Measurements from ENCODE around the gene SLTM.
"Not testable (repeated sequence)": the region's sequence is repeated elsewhere in the genome, so short reads cannot be mapped to it uniquely, and the experiment has no call there.

SLTM gene

DNA sequence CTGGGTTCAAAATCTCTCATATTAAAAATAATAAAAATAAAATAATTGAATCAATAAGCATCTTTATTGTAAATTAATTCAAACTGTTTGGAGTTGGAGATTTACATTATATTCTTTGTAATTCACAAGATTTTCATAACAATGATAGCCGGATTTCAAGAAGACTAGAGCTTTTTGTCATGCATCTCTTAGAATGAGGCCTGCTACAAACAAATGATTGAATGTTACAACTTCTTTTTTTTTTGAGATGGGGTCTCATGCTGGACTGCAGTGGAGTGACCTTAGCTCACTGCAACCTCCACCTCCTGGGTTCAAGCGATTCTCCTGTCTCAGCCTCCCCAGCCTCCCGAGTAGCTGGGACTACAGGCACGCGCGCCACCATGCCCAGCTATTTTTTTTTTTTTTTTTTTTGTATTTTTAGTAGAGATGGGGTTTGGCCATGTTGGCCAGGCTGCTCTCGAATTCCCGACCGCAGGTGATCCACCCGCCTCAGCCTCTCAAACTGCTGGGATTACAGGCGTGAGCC, 3.5 kb downstream of the SLTM start:
- no peak for DNase-seq (ENCODE audit: low spot score)

DNA sequence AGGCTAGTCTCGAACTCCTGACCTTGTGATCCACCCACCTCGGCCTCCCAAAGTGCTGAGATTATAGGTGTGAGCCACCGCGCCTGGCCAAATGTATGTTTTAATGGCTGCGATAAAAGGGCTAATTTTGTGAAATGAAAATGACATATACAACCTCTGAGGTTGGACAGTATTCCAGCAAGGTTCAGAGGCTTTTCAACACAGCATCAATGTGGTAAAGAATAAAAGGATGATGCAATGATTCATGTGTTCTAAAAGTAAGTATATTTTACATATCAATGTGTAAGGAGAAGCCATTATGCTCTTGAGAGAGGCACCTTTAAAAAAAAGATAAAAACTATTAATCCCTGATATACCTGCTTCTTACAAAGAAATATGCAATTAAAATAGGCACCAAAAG, 6.7 kb downstream of the SLTM start:
- DNase-seq (ENCODE audit: low spot score) = no peak

DNA sequence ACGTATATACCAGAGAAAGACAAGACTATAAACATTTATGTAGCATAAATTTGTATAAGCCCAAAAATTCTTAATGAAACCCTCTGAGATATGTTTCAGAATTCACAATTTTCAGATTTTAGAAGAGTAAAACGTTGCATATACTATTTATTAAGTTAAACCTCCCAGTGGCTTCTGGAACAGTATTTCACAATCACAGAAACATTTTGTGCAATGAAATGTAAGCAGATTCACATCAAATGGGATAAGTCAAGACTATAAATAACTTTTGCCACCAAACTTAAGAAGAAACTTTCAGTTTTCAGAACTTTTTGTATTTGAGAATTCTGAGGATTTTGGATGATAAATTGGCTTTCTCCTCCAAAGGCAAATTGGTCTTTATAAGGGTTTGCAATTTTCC, 9.2 kb downstream of the SLTM start:
- DNase-seq (ENCODE audit: low spot score) = no peak

DNA sequence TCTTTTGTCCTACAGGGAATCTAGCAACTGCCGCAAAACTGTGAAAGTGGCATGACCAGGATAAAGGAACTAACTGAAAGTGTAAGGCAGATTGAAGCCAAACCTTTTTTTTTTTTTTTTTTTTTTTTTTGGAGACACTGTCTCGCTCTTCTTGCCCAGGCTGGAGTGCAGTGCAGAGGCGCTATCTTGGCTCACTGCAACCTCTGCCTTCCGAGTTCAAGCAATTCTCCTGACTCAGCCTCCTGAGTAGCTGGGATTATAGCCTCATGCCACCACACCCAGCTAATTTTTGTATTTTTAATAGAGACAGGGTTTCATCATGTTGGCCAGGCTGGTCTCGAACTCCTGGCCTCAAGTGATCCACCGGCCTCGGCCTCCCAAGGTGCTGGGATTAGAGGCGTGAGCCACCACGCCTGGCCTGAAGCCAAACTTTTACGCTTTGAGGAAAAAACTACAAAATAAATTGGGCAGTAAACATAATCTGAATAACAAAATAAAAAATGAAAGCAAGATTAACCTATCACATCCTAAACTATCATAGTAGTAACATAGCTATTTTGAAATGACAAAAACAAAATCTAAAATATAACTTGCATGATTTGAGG, 9.7 kb downstream of the SLTM start:
- no peak for DNase-seq (ENCODE audit: low spot score)

DNA sequence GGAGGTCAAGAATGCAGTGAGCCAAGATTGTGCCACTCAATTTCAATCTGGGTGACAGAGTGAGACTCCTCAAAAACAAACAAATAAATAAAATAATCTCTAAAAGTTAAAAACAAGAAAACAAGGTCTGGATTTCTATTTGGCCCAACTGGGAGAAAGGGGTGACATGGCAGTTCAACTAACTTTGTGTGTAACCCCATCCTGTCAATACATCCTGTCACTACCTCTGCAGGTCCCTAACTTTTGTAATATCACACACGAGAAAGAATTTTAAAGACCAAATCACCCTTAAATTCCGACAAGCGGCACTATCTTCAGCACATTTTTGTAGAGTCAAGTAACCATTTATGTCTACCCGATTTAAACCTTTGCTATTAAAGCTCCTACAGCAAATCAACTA, 10.2 kb downstream of the SLTM start:
- DNase-seq (ENCODE audit: low spot score) = no peak

DNA sequence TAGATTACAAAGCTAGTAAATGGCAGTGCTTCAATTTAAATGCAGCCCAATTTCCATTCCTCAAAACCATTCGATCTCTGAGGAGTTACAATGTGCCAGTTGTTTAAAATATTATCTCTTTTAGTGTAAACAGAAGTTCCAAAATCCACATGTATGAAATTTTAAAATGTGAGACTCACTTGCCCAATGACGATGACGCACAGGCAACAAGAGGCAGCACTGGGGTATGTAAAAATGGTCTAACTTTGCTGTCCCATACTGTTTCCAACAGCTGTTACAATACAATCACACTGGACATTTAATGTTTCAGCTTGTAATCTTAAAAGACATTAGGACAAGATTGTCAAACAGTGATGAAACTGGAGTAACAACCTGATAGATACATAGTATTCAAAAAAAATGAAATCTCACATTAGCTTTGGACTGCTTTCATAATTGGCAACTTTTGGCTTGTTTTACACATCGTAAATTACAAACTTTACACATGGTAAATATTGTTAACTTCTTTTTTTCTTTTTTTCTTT, 12.2 kb downstream of the SLTM start:
- no peak for DNase-seq (ENCODE audit: low spot score)

DNA sequence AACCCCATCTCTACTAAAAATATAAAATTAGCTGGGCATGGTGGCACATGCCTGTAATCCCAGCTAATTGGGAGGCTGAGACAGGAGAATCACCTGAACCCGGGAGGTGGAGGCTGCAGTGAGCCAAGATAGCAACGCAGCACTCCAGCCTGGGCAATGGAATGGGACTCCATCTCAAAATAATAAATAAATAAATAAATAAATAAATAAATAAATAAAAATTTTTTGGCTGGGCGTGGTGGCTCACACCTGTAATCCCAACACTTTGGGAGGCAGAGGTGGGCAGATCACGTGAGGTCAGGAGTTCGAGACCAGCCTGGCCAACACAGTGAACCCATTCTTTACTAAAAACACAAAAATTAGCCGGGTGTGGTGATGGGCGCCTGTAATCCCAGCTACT, 13.0 kb downstream of the SLTM start:
- DNase-seq (ENCODE audit: low spot score) = not testable (repeated sequence)

DNA sequence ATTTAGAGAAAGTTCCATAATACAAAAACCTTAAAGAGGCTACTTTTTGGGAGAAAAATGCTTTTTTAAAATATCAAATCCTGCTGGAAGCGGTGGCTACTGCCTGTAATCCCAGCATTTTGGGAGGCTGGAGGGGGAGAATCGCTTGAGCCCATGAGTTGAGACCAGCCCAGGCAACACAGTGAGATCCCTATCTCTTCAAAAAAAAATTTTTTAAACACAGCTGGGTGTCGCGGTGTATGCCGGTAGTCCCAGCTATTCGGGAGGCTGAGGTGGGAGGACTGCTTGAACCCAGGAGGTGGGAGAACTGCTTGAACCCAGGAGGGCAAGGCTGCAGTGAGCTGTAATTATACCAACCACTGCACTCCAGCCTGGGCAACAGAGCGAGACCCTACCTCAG, 14.2 kb downstream of the SLTM start:
- DNase-seq (ENCODE audit: low spot score) = no peak

DNA sequence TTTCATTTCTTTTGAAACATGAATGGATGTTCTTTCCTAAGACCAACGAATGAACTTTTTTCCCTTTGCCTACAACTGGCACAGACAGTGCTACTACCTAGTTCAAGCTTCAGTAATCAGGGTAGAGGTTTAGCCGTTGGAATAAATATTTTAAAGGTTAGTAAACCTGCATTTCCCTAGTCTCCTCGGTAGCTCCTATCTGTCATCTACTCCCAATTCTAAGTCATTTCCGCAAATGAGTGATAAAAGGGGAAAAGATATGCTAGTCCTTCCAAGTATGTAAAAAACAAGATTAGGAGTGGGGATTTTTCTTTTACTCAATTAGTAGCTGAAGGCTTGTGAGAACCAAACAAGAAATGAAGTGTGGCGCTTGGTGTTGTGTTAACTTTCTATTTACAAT, 15.2 kb downstream of the SLTM start:
- DNase-seq (ENCODE audit: low spot score) = no peak

DNA sequence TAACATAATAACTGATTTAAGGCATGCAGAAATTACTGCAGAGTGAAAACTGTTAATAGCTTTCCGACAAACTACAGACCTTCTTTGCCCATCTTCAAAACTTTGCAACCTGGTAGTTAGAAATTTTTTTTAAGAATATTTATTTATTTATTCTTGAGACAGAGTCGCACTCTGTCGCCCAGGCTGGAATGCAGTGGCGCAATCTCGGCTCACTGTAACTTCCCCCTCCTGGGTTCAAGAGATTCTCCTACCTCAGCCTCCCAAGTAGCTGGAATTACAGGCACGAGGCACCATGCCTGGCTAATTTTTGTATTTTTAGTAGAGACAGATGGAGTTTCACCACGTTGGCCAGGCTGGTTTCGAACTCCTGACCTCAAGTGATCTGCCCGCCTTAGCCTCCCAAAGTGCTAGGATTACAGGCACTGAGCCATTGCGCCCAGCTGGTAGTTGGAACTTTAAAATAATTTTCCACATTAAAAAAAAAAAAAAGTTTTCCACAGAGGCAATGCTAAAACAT, 15.8 kb downstream of the SLTM start:
- not testable (repeated sequence) for DNase-seq (ENCODE audit: low spot score)

DNA sequence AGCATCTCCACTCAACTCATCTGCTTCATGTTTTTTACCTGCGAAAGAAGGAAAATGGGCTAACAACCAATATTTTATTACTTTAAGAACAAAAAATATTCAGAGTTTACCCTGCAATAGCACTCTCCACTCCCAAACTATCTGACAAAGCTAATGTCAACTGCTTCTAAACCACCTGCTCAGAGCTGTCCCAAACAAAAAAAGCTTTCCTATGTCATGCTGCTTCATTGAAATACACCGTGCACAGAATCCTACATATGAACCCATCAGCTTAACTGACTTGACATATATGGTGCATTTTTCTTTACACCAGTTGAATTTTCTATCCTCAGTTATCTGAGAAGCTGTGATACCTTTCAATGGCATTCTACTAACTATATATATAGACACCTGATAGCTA, 16.5 kb downstream of the SLTM start:
- DNase-seq (ENCODE audit: low spot score) = no peak

DNA sequence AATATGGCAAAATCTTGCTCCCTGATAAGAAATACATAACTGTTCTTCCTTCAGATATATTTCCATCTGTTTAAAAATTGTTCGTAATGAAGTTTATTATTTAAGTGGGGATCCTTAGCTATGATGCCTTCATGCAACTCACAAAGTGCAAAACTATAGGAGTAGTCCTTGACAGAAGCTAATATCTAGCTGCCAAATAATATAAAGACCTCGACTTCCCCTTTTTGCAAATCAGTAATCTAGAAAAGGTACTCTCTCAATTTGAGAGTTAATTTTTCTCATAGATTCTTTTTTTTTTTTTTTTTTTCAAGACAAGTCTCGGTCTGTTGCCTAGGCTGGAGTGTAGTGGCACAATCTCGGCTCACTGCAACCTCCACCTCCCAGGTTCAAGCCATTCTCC, 23.0 kb downstream of the SLTM start:
- DNase-seq (ENCODE audit: low spot score) = no peak

DNA sequence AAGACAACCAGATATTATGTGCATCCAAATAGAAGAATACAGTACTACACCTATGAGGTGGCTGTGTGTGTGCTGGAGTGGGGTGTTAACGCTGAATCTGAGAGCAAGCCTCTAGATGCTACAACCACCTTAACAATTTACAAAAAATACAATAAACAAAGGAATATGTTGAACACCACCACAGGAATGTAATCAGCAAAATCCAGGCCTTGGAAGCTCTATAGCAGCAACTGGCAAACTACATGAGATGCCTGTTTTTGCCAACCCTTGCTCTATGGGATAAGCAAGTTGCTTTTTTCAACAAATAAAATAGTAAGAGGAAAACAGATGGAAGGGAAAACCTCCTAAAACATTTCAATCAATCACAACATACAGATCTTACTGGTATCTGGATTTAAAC, 23.9 kb downstream of the SLTM start:
- no peak for DNase-seq (ENCODE audit: low spot score)

DNA sequence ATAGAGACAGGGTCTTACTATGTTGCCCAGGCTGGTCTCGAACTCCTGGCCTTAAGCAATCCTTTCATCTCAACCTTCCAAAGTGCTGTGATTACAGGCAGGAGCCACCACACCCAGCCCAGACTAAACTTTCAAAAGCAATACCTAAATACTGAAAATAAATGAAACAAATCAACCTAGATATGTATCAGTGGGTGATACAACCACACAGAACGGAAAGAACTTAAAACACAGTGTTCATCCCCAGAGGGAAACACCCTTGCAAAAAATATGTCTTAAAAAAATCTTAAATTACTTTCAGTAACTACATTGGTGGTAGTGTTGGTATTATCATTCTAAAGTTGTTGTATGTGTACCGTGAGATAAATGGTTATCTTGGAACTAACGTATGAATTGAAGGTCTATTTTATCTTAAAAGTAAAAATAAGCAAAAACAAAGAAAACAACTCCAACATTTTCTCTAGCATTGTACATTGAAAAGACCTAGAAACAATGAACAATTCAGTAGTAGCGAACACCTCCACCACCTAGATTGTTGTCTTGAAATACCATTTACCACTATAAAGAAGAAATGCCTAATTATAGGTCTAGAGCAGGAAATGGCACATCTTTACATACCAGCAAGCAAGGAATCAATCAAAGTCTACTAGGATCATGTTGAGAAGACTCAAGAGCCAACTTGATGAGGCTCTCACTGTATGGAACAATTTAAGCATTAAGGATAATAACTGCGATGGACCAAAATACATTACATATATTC, 24.7 kb downstream of the SLTM start:
- no peak for DNase-seq (ENCODE audit: low spot score)

DNA sequence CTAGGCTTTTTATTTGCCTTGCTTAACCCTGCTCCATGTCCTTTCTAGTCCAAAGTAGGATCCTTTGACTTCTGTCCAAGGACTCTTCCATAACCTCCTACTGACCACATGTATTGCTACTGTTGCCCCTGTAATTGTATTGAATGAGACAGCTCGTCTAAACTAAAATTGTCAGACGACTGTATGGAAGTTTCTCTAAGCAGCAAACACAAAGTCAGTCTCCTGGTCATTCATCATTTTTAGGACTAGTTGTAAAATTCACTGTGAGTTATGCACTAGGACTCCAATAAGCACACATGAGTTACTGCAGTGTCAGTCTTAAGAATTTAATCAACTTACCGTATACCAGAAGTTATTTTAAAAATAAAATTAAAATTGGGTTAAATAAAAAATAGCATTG, 32.8 kb downstream of the SLTM start:
- no peak for DNase-seq (ENCODE audit: low spot score)

DNA sequence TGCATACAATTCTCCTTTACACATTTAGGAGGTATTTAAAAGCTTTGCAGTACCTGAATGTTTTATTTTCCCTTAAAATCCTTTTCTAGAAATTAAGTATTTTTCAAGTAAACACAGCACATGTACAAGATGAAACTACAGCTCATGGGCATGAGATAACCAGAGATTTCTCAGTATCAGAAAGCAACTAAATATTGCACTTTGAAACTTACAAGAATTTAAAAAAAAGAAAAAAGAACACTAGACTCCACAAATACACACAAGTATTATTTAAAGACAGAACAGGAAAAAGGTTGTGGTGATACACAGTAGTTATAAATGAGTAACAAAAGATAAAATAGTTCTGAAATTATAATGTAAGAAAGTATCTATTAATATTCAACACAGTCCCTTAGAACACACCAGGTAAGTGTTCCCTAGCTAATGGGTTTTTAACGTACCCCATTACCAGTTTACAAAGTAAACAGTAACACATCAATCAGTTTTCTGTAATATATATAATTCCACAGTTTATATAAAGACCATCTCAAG, 35.3 kb downstream of the SLTM start:
- DNase-seq (ENCODE audit: low spot score) = no peak

DNA sequence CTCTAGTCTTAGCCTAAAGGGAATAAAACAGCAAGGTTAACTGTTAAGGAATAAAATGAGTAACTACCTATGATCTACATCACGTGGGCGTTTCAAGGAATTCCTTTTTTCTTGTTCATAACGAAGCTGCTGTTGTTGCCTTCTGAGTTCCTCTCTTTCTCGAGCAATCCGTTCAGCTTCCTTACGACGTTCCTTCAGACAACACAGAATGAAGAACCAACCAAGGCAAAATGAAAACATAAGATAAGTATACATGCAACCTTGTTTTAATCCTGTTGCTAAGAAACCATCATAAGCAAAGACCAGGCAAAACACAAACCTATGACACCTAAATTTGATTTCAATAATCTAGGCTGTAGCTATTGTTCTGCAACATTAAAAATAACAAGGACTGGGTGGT, 44.1 kb downstream of the SLTM start:
- DNase-seq (ENCODE audit: low spot score) = no peak

DNA sequence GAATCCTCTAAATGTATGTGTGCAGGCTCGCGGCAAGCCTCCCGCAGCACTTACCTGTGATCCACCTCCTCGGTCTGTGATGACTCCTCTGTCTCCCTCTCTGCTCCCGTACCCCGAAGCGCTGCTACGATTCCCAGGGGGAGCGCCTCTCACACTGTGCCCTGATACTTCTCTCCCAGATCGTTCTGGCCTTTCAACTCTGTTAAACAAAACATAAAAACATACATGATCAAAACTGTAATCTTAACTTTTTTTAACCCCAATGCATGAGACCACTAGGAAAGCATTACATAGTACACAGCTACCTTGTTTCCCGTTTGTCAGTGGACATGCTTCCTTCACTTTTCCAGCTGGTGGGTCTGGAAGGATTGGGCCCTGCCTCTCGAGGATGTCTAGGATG, 46.6 kb downstream of the SLTM start:
- no peak for DNase-seq (ENCODE audit: low spot score)

DNA sequence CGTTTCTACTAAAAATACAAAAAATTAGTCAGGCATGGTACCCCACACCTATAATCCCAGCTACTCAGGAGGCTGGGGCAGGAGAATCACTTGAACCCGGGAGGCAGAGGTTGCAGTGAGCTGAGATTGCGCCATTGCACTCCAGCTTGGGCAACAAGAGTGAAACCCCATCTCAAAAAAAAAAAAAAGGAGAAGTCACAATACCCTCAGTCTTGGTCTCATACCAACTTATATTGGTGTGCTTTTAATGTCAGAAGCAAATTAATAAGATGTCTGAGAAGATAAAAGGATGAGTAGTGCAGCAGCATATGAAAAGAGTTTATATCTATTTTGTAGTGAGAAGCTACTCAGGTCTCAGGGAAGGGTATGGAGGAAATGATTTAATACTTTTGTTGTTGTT, 49.6 kb downstream of the SLTM start:
- DNase-seq (ENCODE audit: low spot score) = not testable (repeated sequence)

DNA sequence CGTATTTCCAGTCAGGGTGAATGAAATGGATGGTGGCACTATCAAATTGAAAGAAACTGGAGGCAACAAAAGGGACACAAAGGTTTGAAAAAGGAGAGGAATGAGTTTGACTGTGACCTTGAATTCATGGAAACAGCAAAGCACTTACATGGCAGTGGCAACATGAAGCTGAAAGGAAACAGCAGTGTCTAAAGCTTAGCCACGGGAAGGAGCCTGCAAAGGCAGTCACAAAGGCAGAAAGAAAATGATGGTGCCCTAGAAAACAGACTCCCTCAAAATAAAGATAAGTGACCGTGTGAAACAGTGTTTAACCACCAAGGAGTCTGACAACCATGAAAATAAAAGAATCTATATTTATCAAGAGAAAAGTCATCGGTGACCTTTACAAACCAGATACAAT, 51.2 kb downstream of the SLTM start:
- DNase-seq (ENCODE audit: low spot score) = no peak

DNA sequence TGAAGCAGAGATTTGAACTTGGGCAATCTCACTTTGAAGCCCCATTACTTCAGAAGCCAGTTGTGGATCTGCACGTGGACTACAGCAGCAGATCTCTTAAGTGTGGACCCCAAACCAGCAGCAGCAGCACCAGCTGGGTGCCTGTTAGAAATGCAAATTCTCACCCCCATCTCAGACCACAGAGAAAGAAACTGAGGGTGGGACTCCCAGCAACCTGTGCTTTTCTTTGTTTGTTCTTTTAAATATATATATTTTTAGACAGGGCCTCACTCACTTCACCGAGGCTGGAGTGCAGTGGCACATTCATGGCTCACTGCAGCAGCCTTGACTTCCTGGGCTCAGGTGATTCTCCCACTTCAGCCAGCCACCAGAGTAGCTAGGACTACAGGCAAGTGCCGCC, 53.2 kb downstream of the SLTM start:
- DNase-seq (ENCODE audit: low spot score) = no peak

DNA sequence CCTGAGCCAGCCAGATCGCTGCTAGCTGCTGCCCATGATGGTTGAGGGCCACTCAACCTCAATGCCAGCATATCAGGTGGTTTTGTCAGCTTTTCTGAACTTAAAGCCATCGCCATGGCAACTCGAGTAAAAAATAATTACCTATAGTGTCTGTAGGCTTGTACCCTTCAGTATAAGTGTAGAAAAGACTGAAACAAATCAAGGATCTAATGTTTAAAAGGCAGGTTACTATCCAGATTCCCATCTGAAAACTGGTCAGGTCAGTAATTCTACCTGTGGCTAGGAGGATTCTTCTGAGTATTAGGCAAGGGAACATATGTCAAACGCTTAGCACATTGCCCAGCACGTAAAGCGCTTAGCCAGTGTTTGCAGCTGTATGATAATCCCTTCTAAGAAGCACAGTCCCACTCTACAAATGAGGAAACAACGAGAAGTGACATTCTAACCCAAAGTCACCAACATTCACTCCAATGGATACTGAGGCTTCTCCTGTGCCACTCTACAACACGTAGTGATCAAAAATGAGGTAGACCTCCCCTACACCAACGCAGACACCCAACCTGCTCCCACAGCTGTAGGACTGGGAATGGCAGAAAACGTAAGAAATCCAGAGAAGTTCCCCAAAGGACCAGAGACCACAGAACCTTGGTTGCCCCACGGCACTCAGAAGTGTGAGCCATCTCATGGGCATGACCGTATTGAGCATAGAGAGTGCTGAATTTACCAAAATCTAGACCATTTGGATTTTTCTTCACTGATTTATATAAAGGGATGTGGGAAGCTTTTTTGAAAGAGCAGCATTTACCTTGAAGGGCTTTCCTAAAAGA, 55.3 kb downstream of the SLTM start:
- no peak for DNase-seq (ENCODE audit: low spot score)
